Transverse colon (tissue), 4 donors: ENCODE data around the gene EXD3. TPM values are rescaled to one million over a fixed set of nuclear protein-coding genes. Genes with fewer than 3 reads are reported as not detected.

Experiments used
- DNase-seq: peaks from one replicate; pipeline ENCODE4 v3.0.0-alpha.2; 2019
- H3K27ac ChIP-seq, 4 donors: fragments of 200-600 bp; sonication (generic); 2 replicates each; pipeline ENCODE4 v1.5.1; 2016 to 2018; ENCODE audit warnings: inconsistent platforms in 4 of 4
- H3K27me3 ChIP-seq: fragments of 200-600 bp; sonication (generic); 2 replicates; pipeline ENCODE4 v1.5.1; 2017; ENCODE audit warnings: inconsistent platforms
- H3K36me3 ChIP-seq, 4 donors: fragments of 200-600 bp; sonication (generic); 2 replicates each; pipeline ENCODE4 v1.5.1; 2017 to 2019; ENCODE audit warnings: inconsistent platforms in 4 of 4
- H3K4me1 ChIP-seq, 4 donors: fragments of 200-600 bp; sonication (generic); 2 replicates each; pipeline ENCODE4 v1.5.1; 2017 to 2020; ENCODE audit warnings: inconsistent platforms in 4 of 4
- H3K4me3 ChIP-seq, 4 donors: fragments of 200-600 bp; sonication (generic); 1 replicate in 1 of 4; 2 replicates in 3 of 4; pipeline versions ENCODE4 v1.5.1 to v1.6.1; 2017 to 2019; ENCODE audit warnings: inconsistent platforms in 4 of 4
- H3K9me3 ChIP-seq, 2 donors: fragments of 200-600 bp; sonication (generic); 2 replicates each; pipeline ENCODE4 v1.5.1; 2017 to 2019; ENCODE audit warnings: inconsistent platforms in 2 of 2
- EP300 ChIP-seq: sonication (generic); formaldehyde crosslinking; IDR thresholded peaks from one replicate; pipeline ENCODE4 v1.6.1; 2017; ENCODE audit warnings: antibody characterized with exemption, low read depth
- POLR2A ChIP-seq: fragments of 450-650 bp; IDR thresholded peaks from one replicate; pipeline ENCODE4 v1.6.1; 2016; ENCODE audit warnings: antibody characterized with exemption, mild to moderate bottlenecking, moderate library complexity
- POLR2AphosphoS5 ChIP-seq, 3 donors: sonication (generic); formaldehyde crosslinking; IDR thresholded peaks; one replicate each; pipeline ENCODE4 v1.6.1; 2016; ENCODE audit warnings: antibody characterized with exemption in 3 of 3
- WGBS, 2 donors: methylation state at CpG; one replicate each; pipeline ENCODE4 v1.1.5; 2018; ENCODE audit warnings: low coverage in 1 of 2; 5-methylcytosine and 5-hydroxymethylcytosine counted together
- in situ Hi-C, 4 donors: fragments of 200-750 bp; cut with MboI; loops; one replicate each; pipeline versions ENCODE4 v1.15.0 to v1.15.1; 2017; ENCODE audit warnings: low sequenced_read_pairs in 3 of 4, low pct_ligation_motif_present in 1 of 4, low pct_unique_long_range_greater_than_20kb in 1 of 4
- intact Hi-C: fragments of 100-400 bp; cut with DNase I; formaldehyde crosslinking; loops from one replicate; pipeline ENCODE4 v1.15.1; 2023; ENCODE audit warnings: low total_unique reads
- total RNA-seq, 4 donors: library from RNA; depleted of rRNA; stranded (reverse); fragments of >200 nt; gene quantifications; one replicate each; pipeline ENCODE4 v1.1.0, GENCODE V29; 2016
- TF ChIP-seq, protein P1 (sequence below), 5 experiments: fragments of 200-600 bp in 3 of 5; fragments of 450-650 bp in 2 of 5; sonication (generic) in 3 of 5; IDR thresholded peaks; 1 replicate in 2 of 5; 2 replicates in 3 of 5; pipeline ENCODE4 v1.5.1; 2016 to 2017; ENCODE audit warnings: antibody characterized with exemption in 5 of 5, inconsistent platforms in 3 of 5, mild to moderate bottlenecking in 2 of 5, moderate library complexity in 1 of 5

EXD3 gene
- total RNA-seq, 4 donors from 2014 or later: 47.6 to 228 (median 74.2) TPM

DNA sequence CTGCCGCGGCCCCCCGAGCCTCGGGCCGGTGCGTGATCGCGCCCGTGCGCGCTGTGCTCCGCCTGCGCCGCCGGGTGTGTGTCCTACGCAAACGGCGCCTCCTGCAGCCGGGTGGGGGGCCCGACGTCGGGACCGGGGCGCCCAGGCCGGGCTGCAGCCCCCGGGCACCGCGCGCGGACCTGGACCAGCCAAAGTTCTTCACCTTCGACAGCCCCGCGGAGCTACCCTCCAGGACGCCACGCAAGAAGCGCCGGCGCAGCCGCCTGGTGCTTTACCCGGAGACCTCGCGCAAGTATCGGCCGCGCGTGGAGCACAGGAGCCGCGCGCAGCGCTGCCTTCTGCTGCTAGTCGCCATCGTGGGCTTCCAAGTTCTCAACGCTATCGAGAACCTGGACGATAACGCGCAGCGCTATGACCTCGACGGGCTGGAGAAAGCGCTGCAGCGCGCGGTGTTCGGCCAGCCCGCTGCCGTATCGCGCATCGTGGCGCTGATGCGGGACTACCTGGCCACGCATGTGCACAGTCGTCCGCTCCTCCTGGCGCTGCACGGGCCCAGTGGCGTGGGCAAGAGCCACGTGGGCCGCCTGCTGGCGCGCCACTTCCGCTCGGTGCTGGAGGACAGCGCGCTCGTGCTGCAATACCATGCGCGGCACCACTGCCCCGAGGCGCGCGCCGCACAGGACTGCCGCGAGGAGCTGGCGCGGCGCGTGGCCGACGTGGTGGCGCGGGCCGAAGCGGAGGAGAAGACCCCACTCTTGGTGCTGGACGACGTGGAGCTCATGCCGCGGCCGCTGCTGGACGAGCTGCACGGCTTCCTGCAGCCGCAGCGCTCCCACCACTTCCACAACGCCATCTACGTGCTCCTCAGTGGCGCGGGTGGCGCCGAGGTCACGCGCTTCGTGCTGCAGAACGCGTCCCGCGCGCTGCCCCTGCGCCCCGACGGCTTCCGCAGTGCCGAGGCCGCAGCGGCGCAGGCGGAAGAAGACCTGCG is 143.9 kb downstream of the EXD3 start:
- Histone ChIP-seq H3K4me3 (peak overlapping the region; percentile 46 to 74 (median 56)), H3K4me1 (peaks cover 13 to 51% (median 29%) of the 10 kb centered on the region in 4 donors), H3K27me3 (peaks cover 9% of the 10 kb centered on the region), H3K9me3 (no peaks in the 10 kb centered on the region), H3K27ac (peak overlapping the region; percentile 86 to 95 (median 90)), H3K36me3 (no peaks in the 10 kb centered on the region)
- DNase-seq: no peak
- intact Hi-C loops (no loop called here), in situ Hi-C loops (loop anchor here in 2 of 4 donors (25.0 kb wide), 1 partner anchor 133 kb away; the partner anchor contains the start of genes EXD3 (in 2 of the 2) and NOXA1 (in 2 of the 2))
- no peak for TF ChIP-seq POLR2A
- 85 to 93% methylated on average over 27 to 130 of the region's 139 CpGs for WGBS, 2 donors

DNA sequence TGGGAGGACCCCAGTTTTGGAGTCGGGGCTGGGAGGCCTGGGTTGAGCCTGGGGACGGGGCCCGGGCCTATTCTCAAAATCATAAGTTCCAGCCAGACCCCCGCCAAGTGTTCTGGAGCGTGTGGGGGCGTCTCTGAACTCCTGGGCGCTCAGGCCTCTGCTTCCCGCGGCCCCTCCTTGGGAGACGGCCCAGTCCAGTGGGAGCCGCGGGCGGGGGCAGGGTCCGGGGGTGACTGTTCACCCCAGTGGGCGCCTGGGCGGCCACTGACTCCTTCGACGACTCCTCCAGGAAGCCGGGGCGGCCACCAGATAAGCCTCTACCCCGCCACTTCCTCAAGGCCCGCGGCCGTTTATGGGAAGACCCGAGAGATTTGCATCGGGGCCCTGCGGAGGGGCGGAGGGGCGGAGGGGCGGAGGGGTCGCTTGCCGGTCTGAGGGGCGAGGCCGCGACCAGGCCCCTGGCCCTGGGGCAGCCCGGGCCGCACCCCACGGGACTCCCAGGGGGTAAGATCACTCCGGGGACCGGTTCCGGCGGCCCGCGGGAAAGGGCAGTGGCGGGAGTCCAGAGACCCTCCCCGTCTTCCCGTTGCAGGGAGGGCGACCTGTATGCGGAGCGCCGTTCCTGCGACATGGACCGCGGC is 144.8 kb downstream of the EXD3 start:
- in situ Hi-C loops (loop anchor here in 2 of 4 donors (25.0 kb wide), 1 partner anchor 134 kb away; the partner anchor contains the start of genes EXD3 (in 2 of the 2) and NOXA1 (in 2 of the 2)), intact Hi-C loops (no loop called here)
- peaks cover 0 to 1% (median 0%) of the 10 kb centered on the region in 4 donors for H3K36me3 ChIP-seq
- peaks cover 9% of the 10 kb centered on the region for H3K27me3 ChIP-seq
- WGBS, 2 donors: 9% methylated on average over 25 of the region's 54 CpGs; no CpG with 5 or more reads in 1 of the 2 donors
- TF ChIP-seq POLR2AphosphoS5 (IDR thresholded peaks at IDR 0.05): no peak
- no peak for TF ChIP-seq EP300
- TF ChIP-seq, protein P1, sequence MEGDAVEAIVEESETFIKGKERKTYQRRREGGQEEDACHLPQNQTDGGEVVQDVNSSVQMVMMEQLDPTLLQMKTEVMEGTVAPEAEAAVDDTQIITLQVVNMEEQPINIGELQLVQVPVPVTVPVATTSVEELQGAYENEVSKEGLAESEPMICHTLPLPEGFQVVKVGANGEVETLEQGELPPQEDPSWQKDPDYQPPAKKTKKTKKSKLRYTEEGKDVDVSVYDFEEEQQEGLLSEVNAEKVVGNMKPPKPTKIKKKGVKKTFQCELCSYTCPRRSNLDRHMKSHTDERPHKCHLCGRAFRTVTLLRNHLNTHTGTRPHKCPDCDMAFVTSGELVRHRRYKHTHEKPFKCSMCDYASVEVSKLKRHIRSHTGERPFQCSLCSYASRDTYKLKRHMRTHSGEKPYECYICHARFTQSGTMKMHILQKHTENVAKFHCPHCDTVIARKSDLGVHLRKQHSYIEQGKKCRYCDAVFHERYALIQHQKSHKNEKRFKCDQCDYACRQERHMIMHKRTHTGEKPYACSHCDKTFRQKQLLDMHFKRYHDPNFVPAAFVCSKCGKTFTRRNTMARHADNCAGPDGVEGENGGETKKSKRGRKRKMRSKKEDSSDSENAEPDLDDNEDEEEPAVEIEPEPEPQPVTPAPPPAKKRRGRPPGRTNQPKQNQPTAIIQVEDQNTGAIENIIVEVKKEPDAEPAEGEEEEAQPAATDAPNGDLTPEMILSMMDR (IDR thresholded peaks at IDR 0.05): no peak
- TF ChIP-seq POLR2A: no peak
- H3K9me3 ChIP-seq: no peaks in the 10 kb centered on the region
- peak; percentile 50 for DNase-seq
- H3K4me1 ChIP-seq: peaks cover 13 to 53% (median 30%) of the 10 kb centered on the region in 4 donors
- peak overlapping the region; percentile 86 to 95 (median 90) for H3K27ac ChIP-seq
- H3K4me3 ChIP-seq: peak overlapping the region; percentile 46 to 74 (median 56)

DNA sequence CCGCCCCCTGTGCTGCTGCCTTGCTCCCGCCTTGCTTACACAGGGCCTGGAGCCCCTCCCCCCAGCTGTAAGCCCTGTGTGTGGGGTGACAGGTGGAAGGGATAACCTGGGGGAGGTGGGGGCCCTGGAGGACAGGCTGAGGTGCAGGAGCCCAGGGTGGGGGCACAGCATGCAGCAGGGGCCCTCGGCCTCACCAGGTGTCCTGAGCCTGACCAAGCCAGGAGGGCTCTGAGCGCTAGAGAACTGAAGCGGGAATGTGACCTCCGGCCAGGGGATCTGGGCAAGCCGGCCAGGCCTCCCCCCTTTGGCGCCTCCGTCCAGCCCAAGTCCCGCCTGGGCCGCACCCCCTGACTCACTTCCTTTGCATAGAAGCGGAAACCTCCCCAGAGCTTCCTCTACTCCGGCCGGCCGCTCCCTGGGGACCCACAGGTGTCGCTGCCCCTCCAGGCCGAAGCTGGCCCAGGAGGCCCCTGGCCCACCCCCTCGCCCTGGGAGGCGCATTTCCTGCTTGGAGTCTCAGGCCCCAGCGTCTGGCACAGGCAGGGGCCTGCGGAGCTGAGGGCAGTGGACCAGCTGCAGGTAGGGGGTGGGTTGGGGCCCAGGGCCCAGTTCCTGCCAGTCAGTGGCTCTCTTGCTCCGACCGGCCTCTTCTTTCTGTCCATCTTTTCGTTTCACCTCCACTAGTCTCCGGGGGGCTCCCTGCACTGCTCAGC is 145.5 kb downstream of the EXD3 start, which contains the start of gene TOR4A:
Gene TOR4A (plus strand): TSS at position 398 of the 713 bp plus-strand sequence. CDS start 964 bp downstream, outside the sequence.
- peaks cover 13 to 53% (median 30%) of the 10 kb centered on the region in 4 donors for H3K4me1 ChIP-seq
- peaks cover 9% of the 10 kb centered on the region for H3K27me3 ChIP-seq
- peaks cover 0 to 8% (median 2%) of the 10 kb centered on the region in 4 donors for H3K36me3 ChIP-seq
- in situ Hi-C loops (loop anchor here in 2 of 4 donors (25.0 kb wide), 1 partner anchor 135 kb away; the partner anchor contains the start of genes EXD3 (in 2 of the 2) and NOXA1 (in 2 of the 2)), intact Hi-C loops (no loop called here)
- TF ChIP-seq POLR2A (peak; percentile 91), EP300 (no peak), POLR2AphosphoS5 (IDR thresholded peaks at IDR 0.05) (peak; percentile 62 to 94 (median 93))
- TF ChIP-seq, protein P1 (IDR thresholded peaks at IDR 0.05): peak; percentile 9 to 50 (median 21)
- H3K9me3 ChIP-seq: no peaks in the 10 kb centered on the region
- H3K4me3 ChIP-seq: peak within 1 kb of the TSS; percentile 46 to 74 (median 56)
- DNase-seq: peak; percentile 93
- 6 to 18% methylated on average over 2 to 8 of the region's 25 CpGs for WGBS, 2 donors
- H3K27ac ChIP-seq: peak within 1 kb of the TSS; percentile 86 to 95 (median 90)
